ENCODE results near the gene CXCL14.

GRCh38 chr5:135560858-135561257 is 17.9 kb downstream of the CXCL14 start:
- TF ChIP-seq ZBTB21 (CRISPR knock-in tag; IDR thresholded peaks at IDR 0.05) = no peak
- no peak for TF ChIP-seq PRDM10 (CRISPR knock-in tag; IDR thresholded peaks at IDR 0.05; ENCODE audit: low read depth)
- TF ChIP-seq PLRG1 (conservative IDR thresholded peaks at IDR 0.05) = no peak
- TF ChIP-seq CTCF (CRISPR knock-in tag; IDR thresholded peaks at IDR 0.05) = peak; percentile 94
- TF ChIP-seq ZNF274 (CRISPR knock-in tag; IDR thresholded peaks at IDR 0.05) = no peak
- TF ChIP-seq ELK4 (CRISPR knock-in tag; IDR thresholded peaks at IDR 0.05; ENCODE audit: borderline replicate concordance) = no peak
- TF ChIP-seq ZC3H4 (CRISPR knock-in tag; IDR thresholded peaks at IDR 0.05; ENCODE audit: borderline replicate concordance) = no peak
- TF ChIP-seq ZNF354B (CRISPR knock-in tag; IDR thresholded peaks at IDR 0.05) = no peak
- TF ChIP-seq ZNF235 (CRISPR knock-in tag; IDR thresholded peaks at IDR 0.05; ENCODE audit: borderline replicate concordance) = no peak

All from HepG2 (cell line).